ENCODE results near the gene HEXD. TPM values are rescaled to one million over a fixed set of nuclear protein-coding genes. Genes with fewer than 3 reads are reported as not detected.

Gene HEXD
- total and polyA plus RNA-seq, 2 donors (not counting 1 experiment from before 2014, with no cell fraction given): 6.4 to 16.7 TPM

DNA sequence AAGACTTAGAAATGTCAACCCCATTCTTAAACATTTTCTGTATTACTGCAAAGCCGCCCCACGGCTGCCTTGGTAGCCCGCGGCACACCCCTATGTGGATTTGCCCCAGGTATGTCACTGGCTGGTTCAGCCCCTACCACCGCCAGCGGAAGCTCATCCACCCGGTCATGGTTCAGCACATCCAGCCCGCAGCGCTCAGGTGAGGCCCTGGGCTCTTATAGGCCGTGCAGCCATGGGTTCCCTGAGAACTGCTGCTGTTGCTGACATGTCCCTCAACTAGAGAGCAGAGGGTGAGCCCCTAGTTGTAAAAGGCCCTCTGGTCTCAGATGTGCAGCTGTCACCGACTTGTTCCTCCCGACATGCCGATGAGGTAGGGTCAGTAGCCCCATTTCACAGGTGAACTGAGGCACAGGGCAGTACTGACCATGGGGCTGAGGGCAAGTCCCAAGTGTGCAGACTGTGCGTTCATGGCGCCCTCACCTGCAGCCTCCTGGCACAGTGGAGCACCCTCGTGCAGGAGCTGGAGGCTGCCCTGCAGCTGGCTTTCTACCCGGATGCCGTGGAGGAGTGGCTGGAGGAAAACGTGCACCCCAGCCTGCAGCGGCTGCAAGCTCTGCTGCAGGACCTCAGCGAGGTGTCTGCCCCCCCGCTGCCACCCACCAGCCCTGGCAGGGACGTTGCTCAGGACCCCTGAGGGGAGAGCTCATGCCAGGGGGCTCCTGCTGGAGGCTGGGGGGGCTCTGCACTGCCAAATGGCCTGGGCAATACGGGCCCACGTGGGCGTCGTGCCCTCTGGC, 23.7 kb downstream of the HEXD start:
- H4K20me1 ChIP-seq (ENCODE audit: control insufficient read depth, extremely low read depth, insufficient read depth, low read length): no peaks in the 10 kb centered on the region
- H3K4me3 ChIP-seq (replicated peaks in 1 of 4; ENCODE audit: control extremely low read depth in 1 of 4, insufficient read depth in 1 of 4, low read depth in 3 of 4, low read length in 4 of 4): no peak overlapping the region
- H3K4me1 ChIP-seq (ENCODE audit: control insufficient read depth, extremely low read depth, insufficient read depth, low read length): no peaks in the 10 kb centered on the region
- H3K27ac ChIP-seq (ENCODE audit: insufficient read depth, low read length): no peak overlapping the region
- no peak overlapping the region for H3K4me2 ChIP-seq (ENCODE audit: extremely low read depth, insufficient read depth, low read length)
- no peaks in the 10 kb centered on the region for H3K9me3 ChIP-seq (ENCODE audit: control insufficient read depth, insufficient read depth, low read depth, low read length)
- H3K9ac ChIP-seq (ENCODE audit: insufficient read depth, low read length): no peak overlapping the region
- no peaks in the 10 kb centered on the region for H3K27me3 ChIP-seq (ENCODE audit: control insufficient read depth, insufficient read depth, low read length)
- TF ChIP-seq, protein P1, sequence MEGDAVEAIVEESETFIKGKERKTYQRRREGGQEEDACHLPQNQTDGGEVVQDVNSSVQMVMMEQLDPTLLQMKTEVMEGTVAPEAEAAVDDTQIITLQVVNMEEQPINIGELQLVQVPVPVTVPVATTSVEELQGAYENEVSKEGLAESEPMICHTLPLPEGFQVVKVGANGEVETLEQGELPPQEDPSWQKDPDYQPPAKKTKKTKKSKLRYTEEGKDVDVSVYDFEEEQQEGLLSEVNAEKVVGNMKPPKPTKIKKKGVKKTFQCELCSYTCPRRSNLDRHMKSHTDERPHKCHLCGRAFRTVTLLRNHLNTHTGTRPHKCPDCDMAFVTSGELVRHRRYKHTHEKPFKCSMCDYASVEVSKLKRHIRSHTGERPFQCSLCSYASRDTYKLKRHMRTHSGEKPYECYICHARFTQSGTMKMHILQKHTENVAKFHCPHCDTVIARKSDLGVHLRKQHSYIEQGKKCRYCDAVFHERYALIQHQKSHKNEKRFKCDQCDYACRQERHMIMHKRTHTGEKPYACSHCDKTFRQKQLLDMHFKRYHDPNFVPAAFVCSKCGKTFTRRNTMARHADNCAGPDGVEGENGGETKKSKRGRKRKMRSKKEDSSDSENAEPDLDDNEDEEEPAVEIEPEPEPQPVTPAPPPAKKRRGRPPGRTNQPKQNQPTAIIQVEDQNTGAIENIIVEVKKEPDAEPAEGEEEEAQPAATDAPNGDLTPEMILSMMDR (conservative IDR thresholded peaks at IDR 0.05 in 1 of 2, IDR thresholded peaks at IDR 0.05 in 1 of 2; ENCODE audit: low read depth in 1 of 2, low read length in 2 of 2): no peak
- no peak for TF ChIP-seq EZH2 (IDR thresholded peaks at IDR 0.05; ENCODE audit: low read length, missing control alignments)
- H3K36me3 ChIP-seq (ENCODE audit: control insufficient read depth, insufficient read depth, low read length): peaks cover 23% of the 10 kb centered on the region
- DNase-seq (ENCODE audit: low read depth in 2 of 2): no peak
- H2AFZ ChIP-seq (ENCODE audit: low read length): no peak overlapping the region
- no peaks in the 10 kb centered on the region for H3K79me2 ChIP-seq (ENCODE audit: control insufficient read depth, insufficient read depth, low read length)

DNA sequence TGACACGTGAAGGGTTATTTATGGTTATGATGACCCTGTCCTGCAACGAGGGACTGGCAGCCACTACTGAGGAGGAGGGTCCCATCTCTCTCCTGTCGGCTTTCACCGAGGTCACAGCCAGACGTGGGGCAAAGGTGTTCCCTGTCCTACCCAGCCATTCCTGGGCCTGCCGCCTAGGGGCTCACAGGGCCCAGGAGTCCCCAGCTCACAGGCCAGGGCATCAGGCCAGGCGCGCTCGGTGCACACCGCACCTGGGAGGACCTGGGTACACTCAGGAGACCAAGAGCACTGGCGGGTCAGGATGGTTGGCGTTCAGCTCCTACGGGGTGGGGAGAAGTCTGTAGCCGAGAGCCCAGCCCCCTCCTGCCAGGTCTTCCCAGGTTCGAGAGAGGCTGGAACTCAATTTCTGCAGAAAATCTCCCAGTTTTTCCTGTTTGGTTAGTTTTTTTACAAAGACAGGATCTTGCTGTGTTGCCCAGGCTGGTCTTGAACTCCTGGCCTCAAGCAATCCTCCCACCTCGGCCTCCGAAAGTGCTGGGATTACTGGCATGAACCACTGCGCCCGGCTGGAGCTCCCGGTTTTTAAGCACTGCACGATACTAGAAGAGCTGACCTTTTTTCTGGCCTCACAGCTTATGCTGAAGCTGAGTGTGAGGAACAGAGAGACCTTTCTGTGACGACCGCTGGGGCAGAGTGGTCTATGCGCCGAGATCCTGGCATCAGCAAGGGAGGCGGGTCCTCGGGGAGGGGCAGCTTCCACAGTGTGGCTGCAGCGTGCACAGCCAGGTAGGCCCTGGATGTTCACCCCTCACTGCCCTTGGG, 24.7 kb downstream of the HEXD start:
- Histone ChIP-seq H3K9ac (ENCODE audit: insufficient read depth, low read length) (no peak overlapping the region), H2AFZ (ENCODE audit: low read length) (no peak overlapping the region), H3K27me3 (ENCODE audit: control insufficient read depth, insufficient read depth, low read length) (no peaks in the 10 kb centered on the region), H3K36me3 (ENCODE audit: control insufficient read depth, insufficient read depth, low read length) (peaks cover 23% of the 10 kb centered on the region), H3K4me3 (replicated peaks in 1 of 4; ENCODE audit: control extremely low read depth in 1 of 4, insufficient read depth in 1 of 4, low read depth in 3 of 4, low read length in 4 of 4) (no peak overlapping the region), H3K27ac (ENCODE audit: insufficient read depth, low read length) (no peak overlapping the region), H3K4me2 (ENCODE audit: extremely low read depth, insufficient read depth, low read length) (no peak overlapping the region), H3K9me3 (ENCODE audit: control insufficient read depth, insufficient read depth, low read depth, low read length) (no peaks in the 10 kb centered on the region), H3K4me1 (ENCODE audit: control insufficient read depth, extremely low read depth, insufficient read depth, low read length) (no peaks in the 10 kb centered on the region), H3K79me2 (ENCODE audit: control insufficient read depth, insufficient read depth, low read length) (no peaks in the 10 kb centered on the region), H4K20me1 (ENCODE audit: control insufficient read depth, extremely low read depth, insufficient read depth, low read length) (no peaks in the 10 kb centered on the region)
- TF ChIP-seq, protein P1 (conservative IDR thresholded peaks at IDR 0.05 in 1 of 2, IDR thresholded peaks at IDR 0.05 in 1 of 2; ENCODE audit: low read depth in 1 of 2, low read length in 2 of 2): no peak
- no peak for TF ChIP-seq EZH2 (IDR thresholded peaks at IDR 0.05; ENCODE audit: low read length, missing control alignments)
- DNase-seq (ENCODE audit: low read depth in 2 of 2): no peak

Measured in fibroblast of lung (primary cell).